Suprapubic skin (tissue), 4 donors: ENCODE measurements around the gene CIAO2B. TPM values are rescaled to one million over a fixed set of nuclear protein-coding genes. Genes with fewer than 3 reads are reported as not detected.

Experiments used
- DNase-seq, 2 donors: peaks; one replicate each; pipeline ENCODE4 v3.0.0-alpha.2; 2019; ENCODE audit warnings: low spot score in 2 of 2
- H3K27ac ChIP-seq: fragments of 200-600 bp; sonication (generic); one replicate; pipeline ENCODE4 v1.5.1; 2019
- H3K27me3 ChIP-seq: fragments of 200-600 bp; sonication (generic); one replicate; pipeline ENCODE4 v1.5.1; 2019
- H3K36me3 ChIP-seq: fragments of 200-600 bp; sonication (generic); one replicate; pipeline ENCODE4 v1.5.1; 2019
- H3K4me1 ChIP-seq: fragments of 200-600 bp; sonication (generic); one replicate; pipeline ENCODE4 v1.5.1; 2019
- H3K4me3 ChIP-seq: fragments of 200-600 bp; sonication (generic); one replicate; pipeline ENCODE4 v1.5.1; 2019; ENCODE audit warnings: mild to moderate bottlenecking
- H3K9me3 ChIP-seq: fragments of 200-600 bp; sonication (generic); one replicate; pipeline ENCODE4 v1.5.1; 2019
- EP300 ChIP-seq: sonication (generic); formaldehyde crosslinking; IDR thresholded peaks from one replicate; pipeline ENCODE4 v1.6.1; 2017; ENCODE audit warnings: antibody characterized with exemption
- POLR2A ChIP-seq, 2 donors: fragments of 450-650 bp; IDR thresholded peaks; one replicate each; pipeline ENCODE4 v1.6.1; 2017; ENCODE audit warnings: antibody characterized with exemption in 2 of 2, mild to moderate bottlenecking in 2 of 2, moderate library complexity in 2 of 2
- POLR2AphosphoS5 ChIP-seq, 3 donors: sonication (generic); formaldehyde crosslinking; IDR thresholded peaks; one replicate each; pipeline ENCODE4 v1.6.1; 2017; ENCODE audit warnings: antibody characterized with exemption in 3 of 3
- WGBS: methylation state at CpG from one replicate; pipeline ENCODE4 v1.1.5; 2018; 5-methylcytosine and 5-hydroxymethylcytosine counted together
- total RNA-seq, 4 donors: library from RNA; depleted of rRNA; stranded (reverse); fragments of >200 nt; gene quantifications; one replicate each; pipeline ENCODE4 v1.1.0, GENCODE V29; 2016
- TF ChIP-seq, protein P1 (sequence below), 2 donors: fragments of 200-600 bp in 1 of 2; fragments of 450-650 bp in 1 of 2; sonication (generic) in 1 of 2; IDR thresholded peaks; one replicate each; pipeline ENCODE4 v1.5.1; 2016 to 2019; ENCODE audit warnings: antibody characterized with exemption in 2 of 2, mild to moderate bottlenecking in 1 of 2, moderate library complexity in 1 of 2

Gene CIAO2B
- total RNA-seq, 4 donors from 2014 or later: 34.4 to 69.0 (median 45.0) TPM

DNA sequence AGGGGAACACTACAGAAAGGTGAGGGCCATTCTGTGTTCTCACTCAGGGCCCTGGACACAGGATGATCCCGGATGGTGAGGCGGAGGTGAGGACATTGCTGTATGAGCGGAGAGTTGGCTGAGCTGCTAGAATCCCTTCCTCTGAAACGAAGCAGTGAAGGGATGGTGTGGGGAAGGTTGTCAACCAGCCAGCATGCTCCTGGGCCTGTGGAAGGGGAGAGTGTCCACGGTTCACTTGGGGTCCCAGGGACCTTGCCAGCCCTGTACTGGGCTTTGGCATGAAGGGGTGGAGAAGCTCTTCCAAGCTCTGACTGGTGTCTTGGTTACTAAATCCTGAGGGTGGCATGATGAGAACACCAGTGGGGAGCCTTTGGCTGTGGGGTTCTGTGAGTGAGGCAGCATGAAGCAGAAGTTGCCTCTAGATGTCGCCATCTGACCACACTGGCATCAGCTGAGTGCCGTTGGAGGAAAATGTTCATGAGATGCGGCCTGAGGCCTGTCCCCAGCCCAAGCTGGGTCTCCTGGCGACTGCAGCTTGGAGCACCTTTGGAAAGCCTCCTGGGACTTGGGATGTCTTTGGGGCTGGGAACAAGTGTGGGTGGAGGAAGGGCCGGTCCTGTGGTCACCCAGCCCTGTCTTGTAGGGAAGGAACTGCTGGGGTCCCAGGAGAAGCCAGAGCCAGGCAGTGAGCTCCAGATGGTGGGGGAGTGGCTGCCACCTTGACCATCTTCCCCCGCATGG, 39.1 kb downstream of the CIAO2B start:
- H3K9me3 ChIP-seq: no peaks in the 10 kb centered on the region
- no peaks in the 10 kb centered on the region for H3K36me3 ChIP-seq
- H3K4me1 ChIP-seq: peaks cover 10% of the 10 kb centered on the region
- no peaks in the 10 kb centered on the region for H3K27me3 ChIP-seq
- WGBS: 63% methylated on average over 7 of the region's 11 CpGs
- no peak overlapping the region for H3K27ac ChIP-seq
- no peak for DNase-seq
- TF ChIP-seq, protein P1, sequence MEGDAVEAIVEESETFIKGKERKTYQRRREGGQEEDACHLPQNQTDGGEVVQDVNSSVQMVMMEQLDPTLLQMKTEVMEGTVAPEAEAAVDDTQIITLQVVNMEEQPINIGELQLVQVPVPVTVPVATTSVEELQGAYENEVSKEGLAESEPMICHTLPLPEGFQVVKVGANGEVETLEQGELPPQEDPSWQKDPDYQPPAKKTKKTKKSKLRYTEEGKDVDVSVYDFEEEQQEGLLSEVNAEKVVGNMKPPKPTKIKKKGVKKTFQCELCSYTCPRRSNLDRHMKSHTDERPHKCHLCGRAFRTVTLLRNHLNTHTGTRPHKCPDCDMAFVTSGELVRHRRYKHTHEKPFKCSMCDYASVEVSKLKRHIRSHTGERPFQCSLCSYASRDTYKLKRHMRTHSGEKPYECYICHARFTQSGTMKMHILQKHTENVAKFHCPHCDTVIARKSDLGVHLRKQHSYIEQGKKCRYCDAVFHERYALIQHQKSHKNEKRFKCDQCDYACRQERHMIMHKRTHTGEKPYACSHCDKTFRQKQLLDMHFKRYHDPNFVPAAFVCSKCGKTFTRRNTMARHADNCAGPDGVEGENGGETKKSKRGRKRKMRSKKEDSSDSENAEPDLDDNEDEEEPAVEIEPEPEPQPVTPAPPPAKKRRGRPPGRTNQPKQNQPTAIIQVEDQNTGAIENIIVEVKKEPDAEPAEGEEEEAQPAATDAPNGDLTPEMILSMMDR (IDR thresholded peaks at IDR 0.05): peak; percentile 27 to 67
- TF ChIP-seq POLR2AphosphoS5 (IDR thresholded peaks at IDR 0.05) (no peak), EP300 (no peak), POLR2A (IDR thresholded peaks at IDR 0.05) (no peak)
- no peak overlapping the region for H3K4me3 ChIP-seq

DNA sequence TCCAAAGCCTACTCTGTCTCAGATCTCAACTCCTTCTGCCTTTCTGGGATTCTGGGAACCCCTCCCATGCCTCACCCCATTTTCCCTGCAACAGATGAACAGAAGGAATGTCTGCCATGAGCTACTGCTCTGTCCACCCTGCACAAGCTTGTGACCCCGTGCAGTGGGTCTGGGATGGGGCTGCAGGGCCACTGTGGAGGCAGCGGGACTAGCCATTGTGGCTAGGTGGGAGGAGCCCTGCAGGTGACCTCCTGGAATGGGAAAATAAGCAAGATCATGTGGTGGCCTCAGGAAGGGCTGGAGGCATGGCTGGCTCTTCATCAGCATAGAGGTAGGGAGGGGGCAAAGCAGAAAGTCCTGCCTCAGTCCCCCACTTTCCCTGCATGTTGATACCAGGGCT, 40.1 kb downstream of the CIAO2B start:
- no peaks in the 10 kb centered on the region for H3K27me3 ChIP-seq
- TF ChIP-seq EP300 (no peak), POLR2AphosphoS5 (IDR thresholded peaks at IDR 0.05) (no peak), POLR2A (IDR thresholded peaks at IDR 0.05) (no peak)
- TF ChIP-seq, protein P1 (IDR thresholded peaks at IDR 0.05): no peak
- no peak overlapping the region for H3K27ac ChIP-seq
- no peaks in the 10 kb centered on the region for H3K9me3 ChIP-seq
- no peaks in the 10 kb centered on the region for H3K36me3 ChIP-seq
- WGBS: 88% methylated on average over 2 of the region's 2 CpGs
- H3K4me1 ChIP-seq: peaks cover 2% of the 10 kb centered on the region
- DNase-seq: no peak
- no peak overlapping the region for H3K4me3 ChIP-seq

DNA sequence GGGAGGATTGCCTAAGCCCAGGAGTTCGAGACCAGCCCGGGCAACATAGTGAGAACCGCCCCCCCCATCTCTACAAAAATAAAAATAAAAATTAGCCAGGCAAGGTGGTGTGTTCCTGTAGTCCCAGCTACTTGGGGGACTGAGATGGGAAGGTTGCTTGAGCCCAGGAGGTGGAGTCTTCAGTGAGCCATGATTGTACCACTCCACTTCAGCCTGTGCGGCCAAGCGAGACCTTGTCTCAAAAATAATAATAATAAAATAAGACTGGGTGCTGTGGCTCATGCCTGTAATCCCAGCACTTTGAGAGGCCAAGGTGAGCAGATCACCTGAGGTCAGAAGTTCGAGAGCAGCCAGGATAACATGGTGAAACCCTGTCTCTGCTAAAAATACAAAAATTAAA, 42.4 kb downstream of the CIAO2B start:
- 85% methylated on average over 6 of the region's 6 CpGs for WGBS
- no peak for DNase-seq
- H3K27ac ChIP-seq: no peak overlapping the region
- H3K4me3 ChIP-seq: no peak overlapping the region
- no peaks in the 10 kb centered on the region for H3K9me3 ChIP-seq
- H3K36me3 ChIP-seq: peaks cover 4% of the 10 kb centered on the region
- H3K27me3 ChIP-seq: no peaks in the 10 kb centered on the region
- H3K4me1 ChIP-seq: peaks cover 2% of the 10 kb centered on the region
- TF ChIP-seq EP300: no peak
- TF ChIP-seq POLR2AphosphoS5 (IDR thresholded peaks at IDR 0.05): no peak
- TF ChIP-seq, protein P1 (IDR thresholded peaks at IDR 0.05): no peak
- no peak for TF ChIP-seq POLR2A (IDR thresholded peaks at IDR 0.05)

DNA sequence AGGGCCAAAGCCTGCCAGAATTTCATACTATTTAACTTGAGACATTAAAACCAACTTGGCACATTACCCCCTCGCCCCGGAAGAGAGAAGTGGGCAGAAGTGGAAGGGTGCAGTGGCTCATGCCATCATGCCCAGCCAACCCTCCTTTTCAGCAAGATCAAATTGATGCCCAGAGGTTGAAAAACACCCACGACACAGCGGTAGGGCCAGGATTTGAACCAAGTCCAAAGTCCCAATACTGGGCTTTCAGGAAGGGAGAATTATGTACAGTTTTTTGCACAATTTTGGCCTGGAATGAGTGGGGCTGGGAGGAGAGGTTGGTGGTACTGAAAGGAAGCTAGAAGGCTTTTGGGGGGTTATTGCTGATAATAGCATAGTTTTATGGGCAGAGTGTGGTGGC, 42.8 kb downstream of the CIAO2B start:
- Histone ChIP-seq H3K36me3 (peaks cover 8% of the 10 kb centered on the region), H3K27me3 (no peaks in the 10 kb centered on the region), H3K9me3 (no peaks in the 10 kb centered on the region), H3K4me1 (peaks cover 2% of the 10 kb centered on the region), H3K4me3 (no peak overlapping the region), H3K27ac (no peak overlapping the region)
- DNase-seq: no peak
- WGBS: 90% methylated on average over 4 of the region's 4 CpGs
- TF ChIP-seq POLR2AphosphoS5 (IDR thresholded peaks at IDR 0.05) (no peak), POLR2A (IDR thresholded peaks at IDR 0.05) (no peak), EP300 (no peak)
- TF ChIP-seq, protein P1 (IDR thresholded peaks at IDR 0.05): no peak

DNA sequence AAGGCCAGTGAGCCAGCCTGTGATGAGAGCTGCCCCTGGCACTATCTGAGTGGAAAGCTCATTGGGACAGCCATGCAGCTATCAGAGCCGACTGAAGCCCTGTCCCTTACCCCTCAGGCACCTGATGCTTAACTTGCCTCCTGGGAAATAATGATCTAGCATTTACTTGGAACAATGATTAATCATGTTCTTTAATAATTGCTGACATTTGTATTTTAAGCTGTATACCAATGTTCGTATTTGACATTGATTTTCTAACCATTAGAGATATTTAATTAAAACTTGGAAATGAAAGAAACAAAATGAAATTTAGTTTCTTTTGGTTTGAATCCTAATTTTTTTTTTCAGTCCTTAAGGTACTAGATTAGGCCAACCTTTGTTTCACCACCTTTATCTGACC, 43.4 kb downstream of the CIAO2B start:
- Histone ChIP-seq H3K27me3 (no peaks in the 10 kb centered on the region), H3K36me3 (peaks cover 12% of the 10 kb centered on the region), H3K27ac (no peak overlapping the region), H3K9me3 (no peaks in the 10 kb centered on the region), H3K4me1 (peaks cover 2% of the 10 kb centered on the region), H3K4me3 (no peak overlapping the region)
- TF ChIP-seq, protein P1 (IDR thresholded peaks at IDR 0.05): no peak
- TF ChIP-seq EP300 (no peak), POLR2A (IDR thresholded peaks at IDR 0.05) (no peak), POLR2AphosphoS5 (IDR thresholded peaks at IDR 0.05) (no peak)
- 78% methylated on average over 2 of the region's 2 CpGs for whole genome bisulfite sequencing
- no peak for DNase-seq
